NCI-H2196 (cell line): Measurements from ENCODE around the gene STARD13.
"Not testable (repeated sequence)": the region's sequence is repeated elsewhere in the genome, so short reads cannot be mapped to it uniquely, and the experiment has no call there.

Experiments
- DNase-seq: peaks from one replicate; lab custom pipeline; 2025; ENCODE audit not compliant: unreplicated experiment; lab: John Stamatoyannopoulos, UW

The STARD13 gene

DNA sequence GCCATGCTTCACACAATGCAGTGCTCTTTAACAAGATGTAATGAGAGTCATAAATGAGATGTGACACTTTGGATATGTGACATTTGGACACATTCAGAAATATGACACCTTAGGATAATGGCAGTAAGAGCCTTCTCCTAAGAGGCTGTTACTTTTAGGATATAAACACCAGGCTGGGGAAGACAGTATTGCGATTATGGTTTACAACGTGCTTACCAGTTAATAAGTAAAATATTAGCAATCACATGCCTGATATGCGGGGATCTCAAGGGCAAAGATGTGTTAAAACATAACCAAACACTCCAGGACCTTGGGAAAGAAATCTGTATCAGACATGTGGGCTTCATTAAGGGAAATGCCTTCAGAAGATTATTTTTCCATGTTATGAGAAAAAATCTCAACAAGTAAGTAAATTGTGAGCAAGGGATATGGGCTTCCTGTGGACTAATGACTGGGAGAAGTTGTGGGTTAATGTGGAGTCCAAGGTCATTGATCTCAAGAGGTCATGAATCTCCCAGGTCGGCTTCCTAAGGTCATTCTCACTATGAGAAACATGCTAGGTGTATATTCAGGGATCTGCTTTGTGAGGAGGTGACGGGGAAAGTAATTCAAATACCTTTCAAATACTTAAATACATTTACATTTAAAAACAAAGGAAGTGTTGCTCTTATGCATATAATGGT, 105.3 kb downstream of the STARD13 start:
- DNase-seq, result no peak

GRCh38 chr13:33179463-33179862, 106.1 kb downstream of the STARD13 start:
- no peak for DNase-seq

DNA sequence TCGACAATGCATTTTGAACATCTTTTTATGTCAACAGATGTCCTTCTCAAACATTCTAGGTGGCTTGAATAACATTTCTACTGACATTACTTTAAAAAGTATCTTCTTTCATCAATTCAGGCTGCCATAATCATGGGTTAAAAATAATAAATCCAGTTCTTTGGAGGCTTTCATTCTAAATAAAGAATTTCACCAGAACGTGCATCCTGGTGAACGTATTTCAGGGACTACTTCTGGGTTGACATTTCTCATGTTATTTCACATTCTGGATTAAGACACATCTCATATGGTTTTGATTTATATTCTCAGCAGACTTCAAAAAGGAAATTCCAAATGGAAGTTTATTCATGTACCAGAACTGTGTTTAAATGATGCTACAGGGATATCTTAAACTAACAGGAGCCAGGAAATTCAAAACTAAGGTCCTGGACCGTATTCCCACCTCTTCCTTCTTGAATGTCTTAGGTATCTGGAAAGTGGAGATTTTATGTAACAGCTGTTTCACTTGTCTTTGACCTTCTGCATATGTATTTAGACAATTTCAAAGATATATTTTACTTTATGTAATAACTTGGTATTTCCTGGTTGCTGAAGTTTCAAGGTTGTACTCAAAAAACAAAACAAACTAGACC, 107.2 kb downstream of the STARD13 start:
- no peak for DNase-seq

GRCh38 chr13:33177340-33178208, 108.0 kb downstream of the STARD13 start:
- DNase-seq, result not testable (repeated sequence)

GRCh38 chr13:33176526-33176925, 109.0 kb downstream of the STARD13 start:
- no peak for DNase-seq

DNA sequence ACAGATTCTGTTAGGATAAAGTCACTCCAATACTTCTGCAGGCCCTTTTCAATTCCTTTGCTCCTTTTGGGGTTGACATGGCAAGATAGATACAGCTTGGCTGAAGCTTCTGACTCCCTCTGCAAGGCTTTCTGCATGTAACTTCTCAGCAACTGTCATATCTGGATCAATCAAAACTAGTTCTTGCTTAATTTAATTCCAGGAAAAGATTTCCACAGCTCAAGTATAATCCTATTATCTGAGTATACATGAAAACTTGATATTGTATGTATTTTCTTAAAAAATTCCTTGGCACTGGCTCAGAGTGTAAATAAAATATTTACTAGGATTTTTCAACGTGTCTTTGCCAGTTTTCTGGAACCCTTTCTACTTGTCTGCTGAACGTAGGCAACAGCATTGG, 109.6 kb downstream of the STARD13 start:
- no peak for DNase-seq

- DNase-seq, result no peak
Measured at GRCh38 chr13:33174931-33175330, 110.6 kb downstream of the STARD13 start.

DNA sequence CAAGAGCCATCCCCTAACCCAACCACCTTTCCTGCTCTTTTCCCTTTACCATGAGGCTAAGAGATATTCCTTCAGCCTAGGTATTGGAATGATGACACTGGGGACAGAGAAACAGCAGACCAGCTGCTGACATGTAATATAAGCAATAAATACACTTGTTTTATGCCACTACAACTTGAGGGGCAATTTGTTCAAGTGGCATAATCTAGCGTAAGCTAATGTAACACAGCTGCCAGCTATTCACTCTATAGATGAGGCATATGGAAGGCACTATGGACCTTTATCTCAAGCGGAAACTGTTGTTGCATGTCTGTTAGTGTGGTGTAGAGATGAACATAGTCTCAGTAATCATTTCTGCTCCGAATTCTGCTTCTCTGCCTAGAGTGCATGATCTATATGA, 111.1 kb downstream of the STARD13 start:
- DNase-seq, result no peak

GRCh38 chr13:33172911-33173310, 112.6 kb downstream of the STARD13 start:
- no peak for DNase-seq

GRCh38 chr13:33172400-33172799, 113.2 kb downstream of the STARD13 start:
- no peak for DNase-seq

GRCh38 chr13:33169273-33169980, 116.1 kb downstream of the STARD13 start:
- DNase-seq, result no peak

DNA sequence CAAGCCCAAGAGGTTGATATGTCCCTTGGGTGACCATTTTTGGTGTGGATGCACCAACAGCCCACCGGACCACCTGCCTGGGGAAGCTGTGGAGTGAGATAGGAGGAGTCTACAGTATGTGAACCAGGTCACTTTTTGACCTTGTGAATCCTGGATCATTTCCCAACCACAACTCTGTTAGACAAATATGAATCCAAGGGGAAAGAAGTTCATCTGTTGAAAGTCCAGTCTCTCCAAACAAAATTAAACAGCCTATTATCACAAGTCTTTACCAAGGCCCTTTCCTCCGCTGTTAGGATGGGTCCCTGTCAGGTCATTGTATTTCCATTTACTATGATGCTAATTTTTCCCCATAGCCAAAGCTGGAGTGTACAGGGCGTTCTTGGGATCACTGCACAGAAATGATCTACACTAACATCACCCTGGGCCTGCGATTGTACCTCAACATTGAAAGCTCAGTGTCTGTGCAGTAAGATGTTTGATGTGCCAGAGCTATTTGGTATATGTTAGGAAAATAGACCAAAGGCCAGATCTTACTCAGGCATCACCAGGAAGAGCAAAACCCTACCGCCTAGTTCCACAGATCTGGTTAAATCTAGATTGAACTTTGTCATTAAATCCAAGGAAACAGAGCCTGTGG, 117.1 kb downstream of the STARD13 start:
- no peak for DNase-seq

GRCh38 chr13:33167491-33167890, 118.1 kb downstream of the STARD13 start:
- DNase-seq, result no peak

DNA sequence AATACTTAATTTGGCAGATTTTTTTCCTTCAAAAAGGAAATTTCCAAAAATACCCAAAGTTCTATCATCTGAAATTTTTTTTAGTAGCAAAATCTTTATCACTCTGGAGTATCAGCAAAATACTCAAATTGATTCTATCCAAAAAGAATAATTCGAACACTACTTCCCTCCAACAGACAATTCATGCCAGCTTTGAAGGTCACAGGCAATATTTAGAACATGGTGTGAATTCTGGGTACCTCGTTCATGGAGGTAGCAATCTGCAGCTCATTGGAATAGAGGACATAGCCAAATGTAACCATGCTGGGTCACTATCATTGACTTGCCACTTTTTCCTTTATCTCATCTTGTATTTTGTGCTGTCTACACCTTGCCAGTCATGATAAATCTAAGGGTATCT, 119.8 kb downstream of the STARD13 start:
- DNase-seq, result no peak

DNA sequence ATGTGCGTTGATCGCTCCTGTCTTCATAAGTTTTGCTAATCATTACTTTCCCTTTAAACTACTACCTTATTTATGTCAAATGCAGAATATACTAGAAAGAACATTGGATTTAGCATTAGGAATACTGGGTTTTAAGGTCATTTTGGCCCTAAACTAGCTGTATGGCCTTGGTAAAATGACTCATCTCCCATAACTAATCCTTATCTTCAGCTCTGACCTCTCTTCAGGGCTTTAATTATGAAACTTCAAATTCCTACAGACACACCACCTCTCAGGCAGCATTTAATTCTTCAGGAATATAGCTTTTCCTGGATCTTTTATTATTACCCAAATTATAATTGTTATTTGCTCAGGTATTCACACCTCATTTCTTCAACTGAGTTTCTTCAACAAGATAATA, 121.2 kb downstream of the STARD13 start:
- no peak for DNase-seq

GRCh38 chr13:33162725-33163124, 122.8 kb downstream of the STARD13 start:
- not testable (repeated sequence) for DNase-seq

- DNase-seq, result no peak
Measured at GRCh38 chr13:33158816-33159215, 126.7 kb downstream of the STARD13 start.

GRCh38 chr13:33158271-33158670, 127.3 kb downstream of the STARD13 start:
- DNase-seq, result no peak

- DNase-seq, result no peak
Measured at GRCh38 chr13:33154911-33155310, 130.6 kb downstream of the STARD13 start.

DNA sequence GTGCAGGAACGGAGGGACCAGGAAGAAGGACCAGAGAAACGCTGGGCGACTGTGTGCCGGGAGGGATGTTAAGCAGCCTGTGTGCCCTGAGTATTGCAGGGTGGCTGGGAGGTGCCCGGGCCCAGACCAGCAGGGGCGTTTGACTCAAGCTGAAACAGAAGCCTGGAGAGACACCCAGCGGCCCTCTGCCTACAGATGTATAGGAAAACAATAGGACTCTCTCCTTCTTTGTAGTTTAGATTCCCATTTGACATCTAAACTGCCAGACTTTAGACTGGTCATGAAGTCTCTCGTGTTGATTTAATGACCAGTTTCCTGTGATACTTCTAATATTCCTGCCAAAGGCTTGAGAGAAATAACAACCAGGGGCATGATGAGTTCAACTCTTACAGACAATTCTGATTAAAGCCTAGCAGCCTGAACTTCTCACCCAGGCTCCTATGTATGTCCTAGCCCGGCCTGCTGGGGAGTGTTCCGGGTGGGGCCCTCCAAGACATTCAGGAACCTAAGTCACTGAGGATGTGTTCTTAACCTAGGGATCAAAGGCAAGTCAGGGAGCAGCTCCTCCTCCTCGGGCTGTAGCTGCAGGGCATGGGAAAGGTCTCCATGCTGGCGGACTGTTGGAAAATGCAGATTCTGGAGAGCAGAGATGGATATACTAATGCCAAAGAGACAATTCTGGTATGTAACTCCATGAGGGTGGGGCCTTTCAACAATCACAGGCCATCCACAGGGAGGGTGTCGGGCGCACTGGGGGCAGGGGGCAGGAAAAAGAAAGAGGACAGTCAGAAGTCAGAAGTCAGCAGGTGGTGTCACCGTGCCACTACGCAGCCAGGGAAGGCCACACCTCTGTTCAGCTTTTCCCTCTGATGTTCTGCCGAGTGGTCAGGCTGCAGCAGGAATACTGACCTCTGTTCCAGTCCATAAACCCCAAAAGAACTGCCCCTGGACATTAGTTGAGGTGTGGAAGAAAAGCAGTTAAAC, 131.8 kb downstream of the STARD13 start:
- no peak for DNase-seq
